ENCODE measurements around the gene GALNT1.

DNA sequence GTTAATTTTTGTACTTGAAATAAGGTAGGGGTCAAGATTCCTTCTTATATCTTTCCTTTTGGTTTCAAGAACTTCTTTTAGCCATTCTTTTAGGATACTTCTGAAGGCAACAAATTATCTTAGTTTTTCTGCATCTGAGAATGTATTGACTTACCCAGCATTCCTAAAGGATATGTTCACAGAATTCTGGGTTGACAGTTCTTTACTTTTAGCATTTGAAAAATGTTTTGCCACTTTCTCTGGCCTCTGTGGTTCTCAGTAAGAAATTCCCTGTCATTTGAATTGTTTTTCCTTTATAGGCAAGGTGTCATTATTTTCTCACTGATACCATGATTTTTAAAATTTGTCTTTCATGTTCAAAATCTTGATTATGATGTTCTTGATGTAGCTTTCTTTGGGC lies 162.4 kb downstream of the GALNT1 start:
- TF ChIP-seq, protein P1, sequence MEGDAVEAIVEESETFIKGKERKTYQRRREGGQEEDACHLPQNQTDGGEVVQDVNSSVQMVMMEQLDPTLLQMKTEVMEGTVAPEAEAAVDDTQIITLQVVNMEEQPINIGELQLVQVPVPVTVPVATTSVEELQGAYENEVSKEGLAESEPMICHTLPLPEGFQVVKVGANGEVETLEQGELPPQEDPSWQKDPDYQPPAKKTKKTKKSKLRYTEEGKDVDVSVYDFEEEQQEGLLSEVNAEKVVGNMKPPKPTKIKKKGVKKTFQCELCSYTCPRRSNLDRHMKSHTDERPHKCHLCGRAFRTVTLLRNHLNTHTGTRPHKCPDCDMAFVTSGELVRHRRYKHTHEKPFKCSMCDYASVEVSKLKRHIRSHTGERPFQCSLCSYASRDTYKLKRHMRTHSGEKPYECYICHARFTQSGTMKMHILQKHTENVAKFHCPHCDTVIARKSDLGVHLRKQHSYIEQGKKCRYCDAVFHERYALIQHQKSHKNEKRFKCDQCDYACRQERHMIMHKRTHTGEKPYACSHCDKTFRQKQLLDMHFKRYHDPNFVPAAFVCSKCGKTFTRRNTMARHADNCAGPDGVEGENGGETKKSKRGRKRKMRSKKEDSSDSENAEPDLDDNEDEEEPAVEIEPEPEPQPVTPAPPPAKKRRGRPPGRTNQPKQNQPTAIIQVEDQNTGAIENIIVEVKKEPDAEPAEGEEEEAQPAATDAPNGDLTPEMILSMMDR (IDR thresholded peaks at IDR 0.05): no peak
- no peak for TF ChIP-seq EZH2 (IDR thresholded peaks at IDR 0.05)
